HepG2 (cell line): Measurements from ENCODE around the gene HTRA1. TPM values are rescaled to one million over a fixed set of nuclear protein-coding genes. Genes with fewer than 3 reads are reported as not detected.

ENCODE experiments used
- ATAC-seq: fragments of 200-7000 bp; cut with Tn5 transposase; 3 replicates; pipeline ENCODE4 v1.9.1; 2020; ENCODE audit warnings: mild to moderate bottlenecking, moderate library complexity
- BruUV-seq: library from RNA; stranded (reverse); fragments of 400-500 nt; replicated peaks from 2 replicates; lab custom pipeline; 2021; lab: Mats Ljungman, UMichigan
- CTCF ChIA-PET: fragments of 300-600 bp; formaldehyde crosslinking; extraction: SDS; loops from one replicate; lab custom pipeline; 2021; ENCODE audit warnings: low total read pairs, inconsistent platforms, low intra/inter-chr PET ratio; lab: Yijun Ruan, JAX
- POLR2A ChIA-PET: fragments of 350-600 bp; sonication (Branson Sonifier 250); formaldehyde crosslinking; loops from one replicate; lab custom pipeline; 2020; ENCODE audit warnings: antibody characterized with exemption, inconsistent platforms; lab: Yijun Ruan, JAX
- DNase-seq: peaks from one replicate; pipeline ENCODE4 v3.0.0-alpha.2; 2015; ENCODE audit warnings: low spot score
- FAIRE-seq: peaks from 3 replicates; lab custom pipeline; 2011; peaks lifted over from hg19 to GRCh38; lab: Jason Lieb, UNC
- H2AFZ ChIP-seq: one replicate; pipeline ENCODE4 v1.6.1; 2011; ENCODE audit warnings: low read length, inconsistent platforms
- H3K27ac ChIP-seq: fragments of 300-600 bp; 3 replicates; pipeline ENCODE4 v1.8.0; 2011; ENCODE audit warnings: mixed run types, mild to moderate bottlenecking, mixed read lengths, low read length, inconsistent platforms; ENCODE audit not compliant: insufficient read depth; ENCODE audit errors: extremely low read length
- H3K27me3 ChIP-seq, 2 experiments: fragments of 200-600 bp in 1 of 2; 2 replicates in 1 of 2; 3 replicates in 1 of 2; pipeline versions ENCODE4 v1.6.0 to v1.8.0; 2011; ENCODE audit warnings: low read length in 2 of 2, mild to moderate bottlenecking in 2 of 2, moderate library complexity in 2 of 2, inconsistent platforms in 1 of 2; ENCODE audit not compliant: insufficient read depth in 2 of 2, control insufficient read depth in 1 of 2
- H3K36me3 ChIP-seq, 2 experiments: fragments of 200-600 bp in 1 of 2; replicated peaks in 1 of 2; 2 replicates in 1 of 2; 3 replicates in 1 of 2; pipeline versions ENCODE4 v1.5.1 to v1.8.0; 2011; ENCODE audit warnings: low read length in 2 of 2, inconsistent platforms in 1 of 2; ENCODE audit not compliant: insufficient read depth in 2 of 2, control insufficient read depth in 1 of 2
- H3K4me1 ChIP-seq: 2 replicates; pipeline ENCODE4 v1.5.1; 2012; ENCODE audit warnings: low read length, inconsistent platforms; ENCODE audit not compliant: insufficient read depth
- H3K4me2 ChIP-seq: 2 replicates; pipeline ENCODE4 v1.6.0; 2011; ENCODE audit warnings: low read depth, low read length, inconsistent platforms
- H3K4me3 ChIP-seq, 3 experiments: fragments of 200-600 bp in 1 of 3; sonication (generic), shearing (Covaris generic) in 1 of 3; replicated peaks in 1 of 3; 2 replicates each; pipeline ENCODE4 v1.5.1; 2011 to 2016; ENCODE audit warnings: low read length in 3 of 3, inconsistent platforms in 2 of 3, low read depth in 2 of 3, mild to moderate bottlenecking in 2 of 3, control low read depth in 1 of 3, mixed read lengths in 1 of 3; ENCODE audit not compliant: insufficient read depth in 1 of 3
- H3K79me2 ChIP-seq: one replicate; pipeline ENCODE4 v1.6.1; 2011; ENCODE audit warnings: low read length, inconsistent platforms; ENCODE audit not compliant: insufficient read depth
- H3K9ac ChIP-seq: 2 replicates; pipeline ENCODE4 v1.6.0; 2011; ENCODE audit warnings: mild to moderate bottlenecking, low read depth, low read length, inconsistent platforms; ENCODE audit not compliant: insufficient read depth
- H3K9me3 ChIP-seq: 2 replicates; pipeline ENCODE4 v1.5.1; 2012; ENCODE audit warnings: mild to moderate bottlenecking, low read length
- H4K20me1 ChIP-seq: 2 replicates; pipeline ENCODE4 v1.6.0; 2011; ENCODE audit warnings: inconsistent platforms, mild to moderate bottlenecking, low read length, moderate library complexity; ENCODE audit not compliant: insufficient read depth
- ARHGAP35 ChIP-seq: sonication (generic); formaldehyde crosslinking; IDR thresholded peaks from 2 replicates; pipeline ENCODE4 v1.9.0; 2022; ENCODE audit warnings: mild to moderate bottlenecking, inconsistent platforms, moderate library complexity, missing genetic modification reagents, borderline replicate concordance
- CHCHD3 ChIP-seq: sonication (generic); formaldehyde crosslinking; IDR thresholded peaks from 2 replicates; pipeline ENCODE4 v1.8.0; 2022; ENCODE audit warnings: mild to moderate bottlenecking, missing genetic modification reagents, moderate library complexity
- FOXJ3 ChIP-seq: sonication (generic); formaldehyde crosslinking; IDR thresholded peaks from 2 replicates; pipeline ENCODE4 v1.4.0; 2020; ENCODE audit warnings: missing genetic modification reagents, mild to moderate bottlenecking, borderline replicate concordance
- HMG20B ChIP-seq: conservative IDR thresholded peaks from 2 replicates; pipeline ENCODE4 v1.6.1; 2016; ENCODE audit warnings: missing genetic modification reagents, missing compliant biosample characterization
- IRF9 ChIP-seq: sonication (generic); formaldehyde crosslinking; IDR thresholded peaks from 2 replicates; pipeline ENCODE4 v1.8.0; 2022; ENCODE audit warnings: missing genetic modification reagents, mild to moderate bottlenecking, borderline replicate concordance
- KLF15 ChIP-seq: sonication (generic); formaldehyde crosslinking; IDR thresholded peaks from 2 replicates; pipeline ENCODE4 v1.8.1; 2023; ENCODE audit warnings: borderline replicate concordance, mild to moderate bottlenecking, inconsistent platforms, missing genetic modification reagents, mixed read lengths
- PHF5A ChIP-seq: IDR thresholded peaks from one replicate; pipeline ENCODE4 v1.6.1; 2018; ENCODE audit warnings: low read depth, missing genetic modification reagents; ENCODE audit not compliant: unreplicated experiment
- RBFOX2 ChIP-seq: fragments of 200-400 bp; formaldehyde crosslinking; IDR thresholded peaks from 2 replicates; pipeline ENCODE4 v1.6.1; 2017; ENCODE audit warnings: low read depth, mild to moderate bottlenecking, low read length
- RFX3 ChIP-seq: IDR thresholded peaks from 2 replicates; pipeline ENCODE4 v1.6.1; 2016; ENCODE audit warnings: missing biosample characterization, missing genetic modification reagents
- SPEN ChIP-seq: sonication (generic); formaldehyde crosslinking; IDR thresholded peaks from 2 replicates; pipeline ENCODE4 v1.5.1; 2020; ENCODE audit warnings: low read depth, mild to moderate bottlenecking, missing genetic modification reagents
- SSRP1 ChIP-seq: IDR thresholded peaks from 2 replicates; pipeline ENCODE4 v1.6.1; 2016; ENCODE audit warnings: control low read depth
- STAT5B ChIP-seq: sonication (generic); formaldehyde crosslinking; IDR thresholded peaks from 2 replicates; pipeline ENCODE4 v1.4.0; 2020; ENCODE audit warnings: missing genetic modification reagents
- UBTF ChIP-seq: sonication (generic); formaldehyde crosslinking; IDR thresholded peaks from 2 replicates; pipeline ENCODE4 v1.4.0; 2020; ENCODE audit warnings: mild to moderate bottlenecking, missing genetic modification reagents
- ZNF326 ChIP-seq: sonication (generic); formaldehyde crosslinking; IDR thresholded peaks from 2 replicates; pipeline ENCODE4 v1.4.0; 2020; ENCODE audit warnings: missing genetic modification reagents, borderline replicate concordance
- ZNF343 ChIP-seq: sonication (generic); formaldehyde crosslinking; IDR thresholded peaks from 2 replicates; pipeline ENCODE4 v1.4.0; 2020; ENCODE audit warnings: mild to moderate bottlenecking, missing genetic modification reagents
- ZNF414 ChIP-seq: sonication (generic); formaldehyde crosslinking; IDR thresholded peaks from 2 replicates; pipeline ENCODE4 v1.5.0; 2020; ENCODE audit warnings: missing genetic modification reagents
- ZNF879 ChIP-seq: sonication (generic); formaldehyde crosslinking; IDR thresholded peaks from 2 replicates; pipeline ENCODE4 v1.8.1; 2023; ENCODE audit warnings: missing genetic modification reagents
- ZNF883 ChIP-seq: sonication (generic); formaldehyde crosslinking; IDR thresholded peaks from 2 replicates; pipeline ENCODE4 v1.5.1; 2020; ENCODE audit warnings: mild to moderate bottlenecking, missing genetic modification reagents; ENCODE audit errors: not compliant biosample characterization
- WGBS: methylation state at CpG from one replicate; pipeline ENCODE4 v1.1.6; 2017; ENCODE audit warnings: low lambda C conversion rate; 5-methylcytosine and 5-hydroxymethylcytosine counted together
- in situ Hi-C: cut with HindIII; loops from 2 replicates; pipeline ENCODE4 v1.10.0; 2017; ENCODE audit warnings: low pct_unique_long_range_greater_than_20kb; ENCODE audit not compliant: extremely low pct_ligation_motif_present
- intact Hi-C: fragments of 100-400 bp; cut with micrococcal nuclease; formaldehyde crosslinking; loops from one replicate; pipeline ENCODE4 v1.10.0; 2022; ENCODE audit not compliant: unreplicated experiment
- polyA plus RNA-seq, 8 experiments: library from polyadenylated mRNA; depleted of rRNA in 3 of 8; stranded (reverse) in 7 of 8; unstranded in 1 of 8; fragments of >200 nt; fragmentation: Illumina TruSeq in 4 of 8; extraction: Trizol in 4 of 8; gene quantifications; 2 replicates each; pipeline versions ENCODE4 v1.2.1 to v1.2.3, GENCODE V29; 2011 to 2016; ENCODE audit warnings: low read depth in 4 of 8, missing spikeins in 1 of 8, mixed read lengths in 1 of 8; ENCODE audit not compliant: insufficient read depth in 1 of 8
- total RNA-seq, 5 experiments: library from RNA; depleted of rRNA; stranded (reverse); fragments of >200 nt; fragmentation: Illumina TruSeq; extraction: Trizol; gene quantifications; 2 replicates each; pipeline ENCODE4 v1.2.3, GENCODE V29; 2016; ENCODE audit warnings: low read depth in 1 of 5

The HTRA1 gene
- total and polyA plus RNA-seq, 2 of the 13 experiments (the other 11 are each of a cell fraction or from before 2014, with no cell fraction given) = 0.11 to 0.40 TPM

- no peak overlapping the region for H3K4me2 ChIP-seq
- H3K9ac ChIP-seq = no peak overlapping the region
- no peak overlapping the region for H3K27ac ChIP-seq
- no peaks in the 10 kb centered on the region for H3K79me2 ChIP-seq
- peaks cover 0 to 26% of the 10 kb centered on the region in 2 experiments; a peak in 1 of 5 replicates for H3K27me3 ChIP-seq
- in situ Hi-C loops = no loop called here
- peaks cover 18% of the 10 kb centered on the region for H3K4me1 ChIP-seq
- POLR2A ChIA-PET = no interaction called here
- CTCF ChIA-PET = no interaction called here
- no peaks in the 10 kb centered on the region for H3K9me3 ChIP-seq
- no TSS peak for BruUV-seq
- H4K20me1 ChIP-seq = no peaks in the 10 kb centered on the region
- DNase-seq = no peak
- no peak for ATAC-seq
- no peak for TF ChIP-seq RBFOX2
- TF ChIP-seq ARHGAP35 (CRISPR knock-in tag) = no peak
- TF ChIP-seq ZNF414 = no peak
- no peak for TF ChIP-seq STAT5B
- no peak for TF ChIP-seq SSRP1 (CRISPR knock-in tag)
- TF ChIP-seq RFX3 (CRISPR knock-in tag) = no peak
- TF ChIP-seq SPEN (CRISPR knock-in tag) = no peak
- TF ChIP-seq ZNF343 (CRISPR knock-in tag) = no peak
- no peak for TF ChIP-seq PHF5A (CRISPR knock-in tag)
- no peak for TF ChIP-seq KLF15 (CRISPR knock-in tag)
- no peak for TF ChIP-seq ZNF879 (CRISPR knock-in tag)
- no peak for TF ChIP-seq FOXJ3 (CRISPR knock-in tag)
- no peak for TF ChIP-seq UBTF
- no peak for TF ChIP-seq CHCHD3 (CRISPR knock-in tag)
- no peak for TF ChIP-seq IRF9 (CRISPR knock-in tag)
- TF ChIP-seq ZNF326 = no peak
- TF ChIP-seq HMG20B = no peak
- TF ChIP-seq ZNF883 (CRISPR knock-in tag) = no peak
- WGBS = 50% methylated on average over 1 of the region's 3 CpGs
- no peak overlapping the region for H3K4me3 ChIP-seq
- H2AFZ ChIP-seq = no peak overlapping the region
- FAIRE-seq = no peak
- intact Hi-C loops = loop anchor here (1.0 to 2.0 kb wide), 2 partner anchors 40 to 178 kb away; no protein-coding TSS in a partner anchor
- H3K36me3 ChIP-seq = no peaks in the 10 kb centered on the region
Observed at GRCh38 chr10:122524811-122525210, 63.5 kb downstream of the HTRA1 start.
